Lower lobe of right lung (tissue), 2 donors: ENCODE results near the gene PRSS38. TPM values are rescaled to one million over a fixed set of nuclear protein-coding genes. Genes with fewer than 3 reads are reported as not detected.

Experiments
- ATAC-seq, 2 donors: fragments of 200-7000 bp; cut with Tn5 transposase; one replicate each; pipeline ENCODE4 v1.9.1; 2020 to 2022; ENCODE audit warnings: mild to moderate bottlenecking in 2 of 2, moderate library complexity in 2 of 2
- DNase-seq: peaks from one replicate; pipeline ENCODE4 v3.0.0-alpha.2; 2020
- H3K27ac ChIP-seq: fragments of 200-600 bp; one replicate; pipeline ENCODE4 v1.8.0; 2022
- H3K27me3 ChIP-seq: fragments of 200-600 bp; one replicate; pipeline ENCODE4 v1.8.0; 2022; ENCODE audit warnings: low read depth
- H3K36me3 ChIP-seq: fragments of 200-600 bp; one replicate; pipeline ENCODE4 v1.8.0; 2022; ENCODE audit warnings: mild to moderate bottlenecking
- H3K4me1 ChIP-seq: fragments of 200-600 bp; one replicate; pipeline ENCODE4 v1.8.0; 2022
- H3K4me3 ChIP-seq: fragments of 200-600 bp; one replicate; pipeline ENCODE4 v1.8.0; 2022; ENCODE audit warnings: mild to moderate bottlenecking
- H3K9me3 ChIP-seq: fragments of 200-600 bp; one replicate; pipeline ENCODE4 v1.8.0; 2022
- intact Hi-C: fragments of 100-400 bp; cut with DNase I; formaldehyde crosslinking; loops from one replicate; pipeline ENCODE4 v1.11.0; 2022
- total RNA-seq: library from RNA; stranded (reverse); fragmentation: NEBNext Ultra II Directional; extraction: Animal tissue kit (Norgen Biotek cat#: 25700); gene quantifications from one replicate; pipeline ENCODE4 v1.2.1, GENCODE V29; 2021
- TF ChIP-seq, protein P1 (sequence below): fragments of 200-600 bp; IDR thresholded peaks from one replicate; pipeline ENCODE4 v1.8.0; 2022; ENCODE audit warnings: antibody characterized with exemption, mild to moderate bottlenecking
- donor health status: DM: no; HTN: yes; CAD: no; lungs with severe emphysema.

Gene PRSS38
- total RNA-seq, 1 donor from 2014 or later = not detected

- intact Hi-C loops = no loop called here
Observed at GRCh38 chr1:227803933-227804332, 11.5 kb upstream of the PRSS38 start.

DNA sequence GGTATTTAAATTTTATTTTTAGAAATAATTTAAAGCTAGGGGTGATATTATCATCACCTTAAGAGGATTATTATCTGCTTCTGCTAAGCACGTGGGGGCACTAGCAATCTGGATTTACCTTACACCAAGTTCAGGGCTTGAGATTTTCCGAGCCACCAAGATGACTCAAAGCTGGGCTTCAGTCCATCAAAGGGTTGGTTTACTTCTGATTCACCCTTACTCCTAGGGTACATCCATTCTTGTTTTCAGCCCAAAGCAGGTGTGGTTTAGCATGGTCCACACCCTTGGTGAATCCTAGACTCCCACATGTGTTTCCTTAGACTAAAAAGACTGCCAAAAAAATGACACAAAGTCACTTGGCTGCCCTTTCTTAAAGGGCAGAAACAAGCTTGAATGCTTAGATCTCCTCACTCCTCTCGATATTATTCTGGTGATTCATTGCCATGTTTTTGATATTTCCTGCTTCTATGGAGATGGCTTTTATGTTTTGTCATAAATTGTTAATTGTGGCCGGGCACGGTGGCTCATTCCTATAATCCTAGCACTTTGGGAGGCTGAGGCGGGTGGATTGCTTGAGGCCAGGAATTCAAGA is 9.8 kb upstream of the PRSS38 start:
- intact Hi-C loops = no loop called here
- H3K36me3 ChIP-seq = no peaks in the 10 kb centered on the region
- TF ChIP-seq, protein P1, sequence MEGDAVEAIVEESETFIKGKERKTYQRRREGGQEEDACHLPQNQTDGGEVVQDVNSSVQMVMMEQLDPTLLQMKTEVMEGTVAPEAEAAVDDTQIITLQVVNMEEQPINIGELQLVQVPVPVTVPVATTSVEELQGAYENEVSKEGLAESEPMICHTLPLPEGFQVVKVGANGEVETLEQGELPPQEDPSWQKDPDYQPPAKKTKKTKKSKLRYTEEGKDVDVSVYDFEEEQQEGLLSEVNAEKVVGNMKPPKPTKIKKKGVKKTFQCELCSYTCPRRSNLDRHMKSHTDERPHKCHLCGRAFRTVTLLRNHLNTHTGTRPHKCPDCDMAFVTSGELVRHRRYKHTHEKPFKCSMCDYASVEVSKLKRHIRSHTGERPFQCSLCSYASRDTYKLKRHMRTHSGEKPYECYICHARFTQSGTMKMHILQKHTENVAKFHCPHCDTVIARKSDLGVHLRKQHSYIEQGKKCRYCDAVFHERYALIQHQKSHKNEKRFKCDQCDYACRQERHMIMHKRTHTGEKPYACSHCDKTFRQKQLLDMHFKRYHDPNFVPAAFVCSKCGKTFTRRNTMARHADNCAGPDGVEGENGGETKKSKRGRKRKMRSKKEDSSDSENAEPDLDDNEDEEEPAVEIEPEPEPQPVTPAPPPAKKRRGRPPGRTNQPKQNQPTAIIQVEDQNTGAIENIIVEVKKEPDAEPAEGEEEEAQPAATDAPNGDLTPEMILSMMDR = no peak
- H3K4me1 ChIP-seq = no peaks in the 10 kb centered on the region
- no peaks in the 10 kb centered on the region for H3K27me3 ChIP-seq
- DNase-seq (no peak), ATAC-seq (no peak)
- no peak overlapping the region for H3K27ac ChIP-seq
- H3K9me3 ChIP-seq = peaks cover 6% of the 10 kb centered on the region
- no peak overlapping the region for H3K4me3 ChIP-seq

More at GRCh38 chr1:227803933-227804332, 11.5 kb upstream of the PRSS38 start:
- Histone ChIP-seq H3K27ac (no peak overlapping the region), H3K36me3 (no peaks in the 10 kb centered on the region), H3K4me3 (no peak overlapping the region), H3K9me3 (peaks cover 6% of the 10 kb centered on the region), H3K27me3 (no peaks in the 10 kb centered on the region), H3K4me1 (no peaks in the 10 kb centered on the region)
- ATAC-seq (no peak), DNase-seq (no peak)
- TF ChIP-seq, protein P1 = no peak

DNA sequence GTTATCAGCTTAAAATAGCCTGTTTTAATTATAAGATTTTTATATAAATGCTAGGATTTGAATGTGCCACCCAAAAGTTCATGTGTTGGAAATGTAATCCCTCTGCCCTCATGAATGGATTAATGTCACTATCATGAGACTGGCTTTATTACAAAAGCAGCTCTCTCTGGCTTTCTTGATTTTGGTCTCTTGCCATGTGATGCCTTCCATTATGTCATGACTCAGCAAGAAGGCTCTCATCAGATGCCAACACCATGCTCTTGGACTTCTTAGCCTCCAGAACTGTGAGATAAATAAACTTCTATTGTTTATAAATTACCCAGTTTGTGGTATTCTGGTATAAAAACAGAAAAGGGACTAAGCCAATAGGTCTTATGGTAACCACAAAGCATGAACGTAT is 6.9 kb upstream of the PRSS38 start:
- intact Hi-C loops = no loop called here
- Histone ChIP-seq H3K27me3 (no peaks in the 10 kb centered on the region), H3K27ac (no peak overlapping the region), H3K9me3 (peaks cover 9% of the 10 kb centered on the region), H3K36me3 (no peaks in the 10 kb centered on the region), H3K4me1 (no peaks in the 10 kb centered on the region), H3K4me3 (no peak overlapping the region)
- DNase-seq = no peak
- TF ChIP-seq, protein P1 = no peak
- ATAC-seq = no peak

GRCh38 chr1:227809026-227809425 is 6.4 kb upstream of the PRSS38 start:
- DNase-seq = no peak
- no peak for ATAC-seq
- Histone ChIP-seq H3K4me1 (no peaks in the 10 kb centered on the region), H3K9me3 (peaks cover 11% of the 10 kb centered on the region), H3K27ac (no peak overlapping the region), H3K27me3 (no peaks in the 10 kb centered on the region), H3K36me3 (no peaks in the 10 kb centered on the region), H3K4me3 (no peak overlapping the region)
- intact Hi-C loops = no loop called here
- TF ChIP-seq, protein P1 = no peak

DNA sequence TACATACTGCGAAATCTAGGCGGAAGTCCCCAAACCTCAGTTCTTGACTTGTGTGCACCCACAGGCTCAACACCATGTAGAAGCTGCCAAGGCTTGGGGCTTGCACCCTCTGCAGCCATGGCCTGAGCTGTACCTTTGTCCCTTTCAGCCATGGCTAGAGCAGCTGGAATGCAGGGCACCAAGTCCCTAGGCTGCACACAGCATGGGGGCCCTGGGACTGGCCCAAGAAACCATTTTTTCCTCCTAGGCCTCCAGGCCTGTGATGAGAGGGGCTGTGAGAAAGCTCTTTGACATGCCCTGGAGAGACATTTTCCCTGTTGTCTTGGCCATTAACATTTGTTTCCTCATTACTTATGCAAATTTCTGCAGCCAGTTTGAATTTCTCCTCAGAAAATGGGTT is 1.5 kb upstream of the PRSS38 start:
- Histone ChIP-seq H3K27ac (no peak overlapping the region), H3K27me3 (no peaks in the 10 kb centered on the region), H3K4me1 (no peaks in the 10 kb centered on the region), H3K36me3 (no peaks in the 10 kb centered on the region), H3K9me3 (peaks cover 14% of the 10 kb centered on the region), H3K4me3 (no peak overlapping the region)
- TF ChIP-seq, protein P1 = no peak
- intact Hi-C loops = no loop called here
- ATAC-seq (no peak), DNase-seq (no peak)
